B cell (primary cell): Measurements from ENCODE around the gene TEX261. TPM values are rescaled to one million over a fixed set of nuclear protein-coding genes. Genes with fewer than 3 reads are reported as not detected.

ENCODE experiments used
- ATAC-seq: fragments of 200-7000 bp; cut with Tn5 transposase; one replicate; pipeline ENCODE4 v1.10.0; 2021; ENCODE audit warnings: low read depth, mild to moderate bottlenecking, moderate number of reproducible peaks, moderate library complexity
- CTCF ChIA-PET: fragments of 350-600 bp; sonication (Branson Sonifier 250); formaldehyde crosslinking; loops from one replicate; lab custom pipeline; 2021; ENCODE audit warnings: antibody characterized with exemption, inconsistent platforms; lab: Charles Lee
- POLR2A ChIA-PET: fragments of 350-600 bp; sonication (Branson Sonifier 250); formaldehyde crosslinking; loops from one replicate; lab custom pipeline; 2021; ENCODE audit warnings: antibody characterized with exemption; lab: Charles Lee
- DNase-seq: peaks from one replicate; pipeline ENCODE4 v3.0.0; 2013
- H2AFZ ChIP-seq: 2 replicates; pipeline ENCODE4 v1.6.1; 2012; ENCODE audit warnings: mild to moderate bottlenecking, low read depth, low read length; ENCODE audit not compliant: insufficient read depth, poor library complexity, severe bottlenecking
- H3K27ac ChIP-seq, 2 donors: 1 replicate in 1 of 2; 2 replicates in 1 of 2; pipeline ENCODE4 v1.5.1; 2012 to 2013; ENCODE audit warnings: low read length in 2 of 2, mild to moderate bottlenecking in 2 of 2, moderate library complexity in 1 of 2
- H3K27me3 ChIP-seq, 4 experiments: fragments of 200-600 bp in 1 of 4; sonication (generic) in 1 of 4; replicated peaks in 1 of 4; 1 replicate in 2 of 4; 2 replicates in 2 of 4; pipeline versions ENCODE4 v1.6.1 to v1.7.0; 2013 to 2016; ENCODE audit warnings: low read length in 3 of 4, mild to moderate bottlenecking in 2 of 4, mixed read lengths in 1 of 4, moderate library complexity in 1 of 4; ENCODE audit not compliant: insufficient read depth in 4 of 4, control insufficient read depth in 3 of 4; ENCODE audit errors: control extremely low read depth in 1 of 4
- H3K36me3 ChIP-seq, 2 experiments: replicated peaks in 1 of 2; 1 replicate in 1 of 2; 2 replicates in 1 of 2; pipeline versions ENCODE4 v1.6.1 to v1.7.1; 2013; ENCODE audit warnings: low read length in 1 of 2; ENCODE audit not compliant: insufficient read depth in 2 of 2, control insufficient read depth in 1 of 2; ENCODE audit errors: control extremely low read depth in 1 of 2, extremely low read depth in 1 of 2
- H3K4me1 ChIP-seq, 2 donors: fragments of 200-600 bp in 1 of 2; sonication (generic) in 1 of 2; 1 replicate in 1 of 2; 2 replicates in 1 of 2; pipeline versions ENCODE4 v1.5.1 to v1.6.1; 2013 to 2017; ENCODE audit warnings: low read length in 2 of 2; ENCODE audit not compliant: control insufficient read depth in 2 of 2, insufficient read depth in 2 of 2
- H3K4me2 ChIP-seq: replicated peaks from 2 replicates; pipeline ENCODE3; 2012; ENCODE audit warnings: mild to moderate bottlenecking, low read depth, low read length; ENCODE audit not compliant: poor library complexity, severe bottlenecking
- H3K4me3 ChIP-seq, 5 experiments: fragments of 200-600 bp in 1 of 5; sonication (generic) in 1 of 5; 1 replicate in 3 of 5; 2 replicates in 2 of 5; pipeline versions ENCODE4 v1.5.1 to v1.7.0; 2011 to 2016; ENCODE audit warnings: low read length in 4 of 5, mild to moderate bottlenecking in 4 of 5, low read depth in 2 of 5, control low read depth in 1 of 5, moderate library complexity in 1 of 5; ENCODE audit not compliant: insufficient read depth in 1 of 5; ENCODE audit errors: control extremely low read depth in 1 of 5, extremely low read depth in 1 of 5
- H3K79me2 ChIP-seq: fragments of 200-600 bp; sonication (generic); one replicate; pipeline ENCODE4 v1.6.0; 2016; ENCODE audit warnings: low read length; ENCODE audit not compliant: control insufficient read depth, insufficient read depth
- H3K9ac ChIP-seq: fragments of 200-600 bp; sonication (generic); 2 replicates; pipeline ENCODE4 v1.6.1; 2017; ENCODE audit warnings: mild to moderate bottlenecking, low read length, moderate library complexity
- H3K9me3 ChIP-seq, 3 donors: one replicate each; pipeline versions ENCODE4 v1.6.1 to v1.7.1; 2013; ENCODE audit warnings: low read length in 2 of 3; ENCODE audit not compliant: control insufficient read depth in 2 of 3, insufficient read depth in 1 of 3; ENCODE audit errors: control extremely low read depth in 1 of 3
- H4K20me1 ChIP-seq: 2 replicates; pipeline ENCODE4 v1.6.0; 2012; ENCODE audit warnings: mild to moderate bottlenecking, low read length; ENCODE audit not compliant: insufficient read depth, control insufficient read depth, poor library complexity, severe bottlenecking
- H3K27ac Mint-ChIP-seq: one replicate; pipeline ENCODE4 v1.8.0; 2021; ENCODE audit warnings: mixed read lengths
- H3K27me3 Mint-ChIP-seq: one replicate; pipeline ENCODE4 v1.8.0; 2021; ENCODE audit warnings: mixed read lengths
- H3K4me1 Mint-ChIP-seq: one replicate; pipeline ENCODE4 v1.8.0; 2021; ENCODE audit warnings: mixed read lengths
- H3K4me3 Mint-ChIP-seq: one replicate; pipeline ENCODE4 v1.8.0; 2021; ENCODE audit warnings: mixed read lengths
- H3K9me3 Mint-ChIP-seq: one replicate; pipeline ENCODE4 v1.8.0; 2022; ENCODE audit warnings: mixed read lengths; ENCODE audit not compliant: insufficient read depth
- EZH2 ChIP-seq: IDR thresholded peaks from 2 replicates; pipeline ENCODE4 v1.6.1; 2012; ENCODE audit warnings: borderline replicate concordance, low read depth, mild to moderate bottlenecking, moderate library complexity, low read length; ENCODE audit not compliant: insufficient read depth, poor library complexity, severe bottlenecking
- WGBS: methylation state at CpG from one replicate; pipeline ENCODE4 v1.1.5; 2013; ENCODE audit warnings: missing lambda C conversion rate; ENCODE audit not compliant: insufficient coverage; 5-methylcytosine and 5-hydroxymethylcytosine counted together
- intact Hi-C: fragments of 100-400 bp; cut with micrococcal nuclease; formaldehyde crosslinking; loops from one replicate; pipeline ENCODE4 v1.10.0; 2022
- polyA plus RNA-seq: library from polyadenylated mRNA; depleted of rRNA; stranded (reverse); fragments of >200 nt; gene quantifications from 2 replicates; pipeline ENCODE4 v1.2.3, GENCODE V29; 2012
- total RNA-seq, 2 donors: library from RNA; stranded (reverse); fragments of 120-200 nt in 1 of 2; gene quantifications; 1 replicate in 1 of 2; 2 replicates in 1 of 2; pipeline versions ENCODE4 v1.2.3 to v1.2.4, GENCODE V29; 2013 to 2022
- TF ChIP-seq, protein P1 (sequence below): fragments of 200-600 bp; IDR thresholded peaks from one replicate; pipeline ENCODE4 v1.8.0; 2022; ENCODE audit warnings: antibody characterized with exemption, mild to moderate bottlenecking

TEX261 gene
- total and polyA plus RNA-seq, 2 donors (not counting 1 experiment from before 2014, with no cell fraction given), result 29.0 to 56.4 TPM

DNA sequence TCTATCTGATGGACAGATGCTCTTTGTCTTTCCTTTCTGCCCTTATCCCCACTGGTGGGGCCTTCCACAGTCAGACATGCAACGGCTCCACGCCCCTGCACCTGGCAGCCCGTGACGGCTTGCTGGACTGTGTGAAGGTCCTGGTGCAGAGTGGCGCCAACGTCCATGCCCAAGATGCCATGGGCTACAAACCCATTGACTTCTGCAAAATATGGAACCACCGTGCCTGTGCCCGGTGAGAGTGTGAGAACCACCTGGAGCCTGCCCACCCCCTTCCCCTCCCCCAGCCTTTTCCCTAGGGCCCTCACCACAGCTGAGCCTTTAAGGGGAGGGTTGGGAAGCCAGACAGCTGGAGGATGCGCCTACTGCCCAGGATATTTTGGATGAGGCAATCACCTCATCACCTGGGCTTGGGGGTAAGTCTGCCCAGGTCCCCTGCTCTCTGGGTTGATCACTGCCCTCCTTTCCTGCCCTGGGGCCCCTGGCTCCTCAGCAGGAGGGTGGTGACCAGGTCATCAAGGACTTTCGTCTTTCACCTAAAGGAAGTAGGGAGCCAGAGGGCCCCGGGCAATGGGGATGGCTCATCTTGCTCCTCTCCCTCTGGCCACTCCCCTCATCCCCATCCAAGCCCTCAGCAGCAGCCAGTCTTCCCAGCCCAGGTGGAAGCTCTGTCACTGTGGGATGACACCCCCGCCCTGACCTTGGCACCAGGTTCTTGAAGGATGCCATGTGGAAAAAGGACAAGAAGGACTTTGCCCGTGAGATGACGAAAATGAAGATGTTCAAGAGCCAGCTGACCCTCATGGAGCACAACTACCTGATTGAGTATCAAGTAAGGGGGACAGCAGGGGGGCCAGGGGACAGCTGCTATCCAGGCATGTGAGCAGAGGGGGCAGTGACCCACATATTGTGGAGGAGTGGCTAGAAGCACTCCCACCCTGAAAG lies 12.5 kb downstream of the TEX261 start:
- ATAC-seq, result no peak
- Histone ChIP-seq H3K27ac (no peak overlapping the region), H3K79me2 (no peaks in the 10 kb centered on the region), H2AFZ (no peak overlapping the region), H3K4me3 (no peak overlapping the region), H3K36me3 (peaks cover 0 to 14% of the 10 kb centered on the region in 2 experiments), H3K4me2 (no peak overlapping the region), H4K20me1 (no peaks in the 10 kb centered on the region), H3K9ac (no peak overlapping the region), H3K4me1 (peaks cover 19 to 27% of the 10 kb centered on the region in 2 donors), H3K27me3 (no peaks in the 10 kb centered on the region), H3K9me3 (no peaks in the 10 kb centered on the region)
- Mint-ChIP-seq H3K4me1 (peaks cover 22% of the 10 kb centered on the region), H3K4me3 (no peak overlapping the region), H3K27ac (no peak overlapping the region), H3K27me3 (no peaks in the 10 kb centered on the region), H3K9me3 (no peaks in the 10 kb centered on the region)
- 95% methylated on average over 13 of the region's 14 CpGs for WGBS
- DNase-seq, result no peak
- intact Hi-C loops, result no loop called here
- ChIA-PET POLR2A (interaction anchor here (0.6 kb wide), 1 partner anchor 36 kb away, joined by 7 read pairs; no protein-coding TSS in a partner anchor), CTCF (interaction anchor here (1.1 to 6.6 kb wide), 3 partner anchors 11 to 19 kb away, joined by 4 to 44 read pairs (median 5); no protein-coding TSS in a partner anchor)
- no peak for TF ChIP-seq EZH2
- TF ChIP-seq, protein P1, sequence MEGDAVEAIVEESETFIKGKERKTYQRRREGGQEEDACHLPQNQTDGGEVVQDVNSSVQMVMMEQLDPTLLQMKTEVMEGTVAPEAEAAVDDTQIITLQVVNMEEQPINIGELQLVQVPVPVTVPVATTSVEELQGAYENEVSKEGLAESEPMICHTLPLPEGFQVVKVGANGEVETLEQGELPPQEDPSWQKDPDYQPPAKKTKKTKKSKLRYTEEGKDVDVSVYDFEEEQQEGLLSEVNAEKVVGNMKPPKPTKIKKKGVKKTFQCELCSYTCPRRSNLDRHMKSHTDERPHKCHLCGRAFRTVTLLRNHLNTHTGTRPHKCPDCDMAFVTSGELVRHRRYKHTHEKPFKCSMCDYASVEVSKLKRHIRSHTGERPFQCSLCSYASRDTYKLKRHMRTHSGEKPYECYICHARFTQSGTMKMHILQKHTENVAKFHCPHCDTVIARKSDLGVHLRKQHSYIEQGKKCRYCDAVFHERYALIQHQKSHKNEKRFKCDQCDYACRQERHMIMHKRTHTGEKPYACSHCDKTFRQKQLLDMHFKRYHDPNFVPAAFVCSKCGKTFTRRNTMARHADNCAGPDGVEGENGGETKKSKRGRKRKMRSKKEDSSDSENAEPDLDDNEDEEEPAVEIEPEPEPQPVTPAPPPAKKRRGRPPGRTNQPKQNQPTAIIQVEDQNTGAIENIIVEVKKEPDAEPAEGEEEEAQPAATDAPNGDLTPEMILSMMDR, result no peak

DNA sequence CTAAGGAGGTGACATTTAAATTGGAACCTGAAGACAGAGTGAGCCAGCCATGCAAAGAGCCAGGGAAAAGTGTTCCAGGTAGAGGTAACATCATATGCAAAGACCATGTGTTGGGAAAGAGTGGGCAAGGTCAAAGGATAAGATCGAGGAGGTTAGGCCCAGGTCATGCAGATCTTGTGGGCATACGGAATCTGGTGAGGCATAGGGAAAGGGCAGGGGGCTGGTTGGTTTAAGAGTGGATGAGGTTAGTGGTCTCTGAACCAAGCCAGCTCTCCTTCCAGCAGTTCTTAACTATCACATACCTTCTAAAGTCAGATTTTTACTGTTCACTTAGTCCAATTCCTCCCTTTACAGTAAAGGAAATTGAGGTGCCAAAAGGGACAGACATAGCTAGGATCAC lies 13.3 kb downstream of the TEX261 start:
- no peak for DNase-seq
- Histone ChIP-seq H2AFZ (no peak overlapping the region), H3K27ac (no peak overlapping the region), H3K79me2 (no peaks in the 10 kb centered on the region), H3K36me3 (peaks cover 0 to 8% of the 10 kb centered on the region in 2 experiments), H3K9ac (no peak overlapping the region), H3K27me3 (no peaks in the 10 kb centered on the region), H3K4me3 (no peak overlapping the region), H4K20me1 (no peaks in the 10 kb centered on the region), H3K4me1 (peaks cover 22 to 30% of the 10 kb centered on the region in 2 donors), H3K9me3 (no peaks in the 10 kb centered on the region), H3K4me2 (no peak overlapping the region)
- no peak for ATAC-seq
- WGBS, result 100% methylated on average over 1 of the region's 2 CpGs
- CTCF ChIA-PET, result interaction anchor here (1.1 to 6.6 kb wide), 2 partner anchors 16 to 20 kb away, joined by 4 to 44 read pairs; no protein-coding TSS in a partner anchor
- intact Hi-C loops, result no loop called here
- Mint-ChIP-seq H3K4me3 (no peak overlapping the region), H3K27ac (no peak overlapping the region), H3K9me3 (no peaks in the 10 kb centered on the region), H3K27me3 (no peaks in the 10 kb centered on the region), H3K4me1 (peaks cover 28% of the 10 kb centered on the region)
- POLR2A ChIA-PET, result no interaction called here
- TF ChIP-seq EZH2, result no peak
- TF ChIP-seq, protein P1, result no peak
